Measurements from ENCODE around the gene GALNT10.

GRCh38 chr5:154435226-154435625 lies 244.7 kb downstream of the GALNT10 start:
- no peak for TF ChIP-seq EGR1 (IDR thresholded peaks at IDR 0.05; ENCODE audit: low read depth)
- TF ChIP-seq EZH2phosphoT487 (IDR thresholded peaks at IDR 0.05; ENCODE audit: borderline replicate concordance) = no peak

Measured in HCT116 (cell line).